Pericardium fibroblast (primary cell): Measurements from ENCODE around the gene VIL1. TPM values are rescaled to one million over a fixed set of nuclear protein-coding genes. Genes with fewer than 3 reads are reported as not detected.

ENCODE experiments used
- total RNA-seq: library from RNA; depleted of rRNA; stranded (reverse); fragments of >200 nt; gene quantifications from 2 replicates; pipeline ENCODE4 v1.2.3, GENCODE V29; 2015

Gene VIL1
- total RNA-seq, result not detected in 2 replicates

DNA sequence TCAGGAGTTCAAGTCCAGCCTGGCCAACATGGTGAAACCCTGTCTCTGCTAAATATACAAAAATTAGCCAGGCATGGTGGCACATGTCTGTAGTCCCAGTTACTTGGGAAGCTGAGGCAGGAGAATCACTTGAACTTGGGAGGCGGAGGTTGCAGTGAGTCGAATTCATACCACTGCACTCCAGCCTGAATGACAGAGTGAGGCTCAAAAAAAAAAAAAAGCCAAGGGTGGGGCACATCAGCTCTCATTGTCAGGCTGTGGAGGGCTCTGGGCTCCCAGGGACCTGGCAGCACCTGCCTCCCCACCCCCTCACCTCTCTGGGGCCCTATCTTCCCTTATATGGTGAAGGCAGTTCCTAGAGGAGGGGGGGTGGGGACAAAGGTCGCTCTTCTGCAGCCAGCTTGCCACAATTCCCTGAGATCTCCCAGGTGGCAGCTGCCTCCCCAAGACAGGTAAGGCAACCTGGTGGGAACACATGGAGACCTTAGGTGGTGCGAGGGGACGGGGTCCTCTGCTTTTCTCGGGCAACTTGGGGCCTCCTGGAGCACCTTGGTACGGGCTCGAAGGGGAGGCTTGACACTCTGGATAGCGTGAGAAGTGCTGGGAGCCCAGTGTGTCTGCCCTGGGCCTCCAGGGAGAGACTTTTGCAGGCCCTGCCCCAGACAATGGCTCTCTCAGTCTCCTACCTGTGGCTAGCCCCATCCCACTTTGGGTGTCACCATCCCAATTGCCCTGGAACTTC is at the start of gene VIL1:
VIL1 (plus strand) TSS at position 407 of the 742 bp plus-strand sequence. CDS start 4,656 bp downstream, outside the sequence.

DNA sequence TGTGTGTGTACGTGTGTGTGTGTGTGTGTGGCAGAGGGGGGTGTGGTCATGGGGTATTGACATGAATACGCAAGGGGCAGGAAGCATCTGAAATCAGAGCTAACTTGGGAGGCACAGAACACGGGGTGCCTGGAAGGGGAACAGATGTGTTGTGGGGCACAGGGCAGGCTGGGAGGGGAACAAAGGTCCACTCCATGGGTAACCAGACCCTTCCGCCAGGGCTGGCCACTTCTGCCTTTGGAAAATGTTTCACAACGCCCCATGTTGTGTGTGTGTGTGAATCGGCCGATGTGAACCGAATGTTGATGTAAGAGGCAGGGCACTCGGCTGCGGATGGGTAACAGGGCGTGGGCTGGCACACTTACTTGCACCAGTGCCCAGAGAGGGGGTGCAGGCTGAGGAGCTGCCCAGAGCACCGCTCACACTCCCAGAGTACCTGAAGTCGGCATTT is 37.0 kb upstream of the VIL1 start, which contains the start of gene SLC11A1:
SLC11A1 (plus strand) TSS at position 358 of the 451 bp plus-strand sequence. CDS start 96 bp downstream, outside the sequence.

DNA sequence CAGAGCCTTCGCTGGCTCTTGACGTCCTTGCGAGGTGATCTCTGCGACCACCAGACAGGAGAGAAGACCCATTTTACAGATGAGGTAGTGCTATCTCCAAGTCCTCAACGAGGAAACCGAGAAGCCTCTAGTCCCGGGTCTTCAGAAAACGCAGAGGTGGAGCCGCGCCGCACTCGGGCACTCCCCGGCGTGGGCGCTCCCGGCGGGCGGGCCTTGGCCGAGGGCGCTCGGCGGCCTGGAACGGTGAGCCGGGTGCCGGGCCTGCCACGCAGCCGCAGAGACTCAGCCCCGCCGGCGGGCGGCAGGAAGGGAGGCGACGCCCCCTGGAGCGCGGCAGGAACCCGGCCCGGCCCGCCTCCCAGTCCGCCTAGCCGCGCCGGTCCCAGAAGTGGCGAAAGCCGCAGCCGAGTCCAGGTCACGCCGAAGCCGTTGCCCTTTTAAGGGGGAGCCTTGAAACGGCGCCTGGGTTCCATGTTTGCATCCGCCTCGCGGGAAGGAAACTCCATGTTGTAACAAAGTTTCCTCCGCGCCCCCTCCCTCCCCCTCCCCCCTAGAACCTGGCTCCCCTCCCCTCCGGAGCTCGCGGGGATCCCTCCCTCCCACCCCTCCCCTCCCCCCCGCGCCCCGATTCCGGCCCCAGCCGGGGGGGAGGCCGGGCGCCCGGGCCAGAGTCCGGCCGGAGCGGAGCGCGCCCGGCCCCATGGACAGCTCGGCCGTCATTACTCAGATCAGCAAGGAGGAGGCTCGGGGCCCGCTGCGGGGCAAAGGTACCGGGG is 19.3 kb upstream of the VIL1 start, which contains the start of gene CTDSP1:
CTDSP1 (plus strand) TSS at position 478 of the 776 bp plus-strand sequence; CDS start at position 701, 223 bp downstream.

Other genes with a start within 250 kb of the VIL1 start
- gene ARPC2, start 201.9 kb upstream of the VIL1 start, total RNA-seq, result 230 and 471 TPM in 2 replicates
- gene GPBAR1, start 158.1 kb upstream of the VIL1 start, total RNA-seq, result 0.47 TPM in 1 of 2 replicates, not detected in the other
- gene AAMP, start 149.0 kb upstream of the VIL1 start, total RNA-seq, result 87.8 and 112 TPM in 2 replicates
- gene PNKD, start 148.6 kb upstream of the VIL1 start, total RNA-seq, result 45.0 and 64.1 TPM in 2 replicates
- gene TMBIM1, start 126.6 kb upstream of the VIL1 start, total RNA-seq, result 121 and 180 TPM in 2 replicates
- gene CATIP, start 62.3 kb upstream of the VIL1 start, total RNA-seq, result not detected in 2 replicates
- gene SLC11A1, start 36.9 kb upstream of the VIL1 start, total RNA-seq, result 0.26 and 0.35 TPM in 2 replicates
- 69.6 and 90.4 TPM in 2 replicates for gene CTDSP1, start 19.3 kb upstream of the VIL1 start, total RNA-seq
- 2.9 and 3.6 TPM in 2 replicates for gene USP37, start 149.2 kb downstream of the VIL1 start, total RNA-seq
- gene CNOT9, start 149.7 kb downstream of the VIL1 start, total RNA-seq, result 39.3 and 40.7 TPM in 2 replicates
- 0.94 and 2.7 TPM in 2 replicates for gene PLCD4, start 188.8 kb downstream of the VIL1 start, total RNA-seq
- gene ZNF142, start 240.5 kb downstream of the VIL1 start, total RNA-seq, result 7.0 and 9.4 TPM in 2 replicates
- 15.8 and 27.7 TPM in 2 replicates for gene BCS1L, start 240.6 kb downstream of the VIL1 start, total RNA-seq